ENCODE data around the gene SCRT2.

The SCRT2 gene

GRCh38 chr20:688809-689212 lies 13.2 kb upstream of the SCRT2 start:
- no peak for DNase-seq (ENCODE audit: low spot score in 2 of 2)
- no peak for ATAC-seq
- Mint-ChIP-seq H3K4me3 (no peak overlapping the region), H3K9me3 (no peaks in the 10 kb centered on the region), H3K27ac (no peak overlapping the region), H3K36me3 (no peaks in the 10 kb centered on the region), H3K4me1 (no peaks in the 10 kb centered on the region)

- no peak for ATAC-seq
- H3K36me3 Mint-ChIP-seq, result no peaks in the 10 kb centered on the region
- DNase-seq (ENCODE audit: low spot score in 2 of 2), result no peak
- no peaks in the 10 kb centered on the region for H3K9me3 Mint-ChIP-seq
- H3K4me3 Mint-ChIP-seq, result no peak overlapping the region
- H3K4me1 Mint-ChIP-seq, result no peaks in the 10 kb centered on the region
- no peak overlapping the region for H3K27ac Mint-ChIP-seq
These were observed 12.0 kb upstream of the SCRT2 start for GRCh38 chr20:687468-688203.

- no peak overlapping the region for H3K27ac Mint-ChIP-seq
- no peak overlapping the region for H3K4me3 Mint-ChIP-seq
- H3K4me1 Mint-ChIP-seq, result no peaks in the 10 kb centered on the region
- no peaks in the 10 kb centered on the region for H3K36me3 Mint-ChIP-seq
- H3K9me3 Mint-ChIP-seq, result no peaks in the 10 kb centered on the region
- no peak for DNase-seq (ENCODE audit: low spot score in 2 of 2)
- ATAC-seq, result no peak
These were observed 9.2 kb upstream of the SCRT2 start for GRCh38 chr20:684676-685319.

GRCh38 chr20:682123-682522 lies 6.5 kb upstream of the SCRT2 start:
- Mint-ChIP-seq H3K4me1 (no peaks in the 10 kb centered on the region), H3K36me3 (no peaks in the 10 kb centered on the region), H3K4me3 (no peak overlapping the region), H3K9me3 (no peaks in the 10 kb centered on the region), H3K27ac (no peak overlapping the region)
- DNase-seq (ENCODE audit: low spot score in 2 of 2) (no peak), ATAC-seq (no peak)

- Mint-ChIP-seq H3K4me3 (no peak overlapping the region), H3K4me1 (peaks cover 7% of the 10 kb centered on the region), H3K9me3 (no peaks in the 10 kb centered on the region), H3K27ac (no peak overlapping the region), H3K36me3 (peaks cover 6% of the 10 kb centered on the region)
- no peak for DNase-seq (ENCODE audit: low spot score in 2 of 2)
- no peak for ATAC-seq
These were observed 5.1 kb upstream of the SCRT2 start for GRCh38 chr20:680638-681187.

- H3K9me3 Mint-ChIP-seq, result no peaks in the 10 kb centered on the region
- no peak overlapping the region for H3K4me3 Mint-ChIP-seq
- H3K4me1 Mint-ChIP-seq, result peaks cover 8% of the 10 kb centered on the region
- no peak overlapping the region for H3K27ac Mint-ChIP-seq
- peaks cover 6% of the 10 kb centered on the region for H3K36me3 Mint-ChIP-seq
- ATAC-seq, result no peak
- no peak for DNase-seq (ENCODE audit: low spot score in 2 of 2)
These were observed 2.4 kb upstream of the SCRT2 start for GRCh38 chr20:677957-678356.

GRCh38 chr20:676967-677366 lies 1.4 kb upstream of the SCRT2 start:
- H3K36me3 Mint-ChIP-seq, result peaks cover 6% of the 10 kb centered on the region
- no peak overlapping the region for H3K4me3 Mint-ChIP-seq
- peaks cover 10% of the 10 kb centered on the region for H3K4me1 Mint-ChIP-seq
- H3K27ac Mint-ChIP-seq, result no peak overlapping the region
- DNase-seq (ENCODE audit: low spot score in 2 of 2) (no peak), ATAC-seq (no peak)
- no peaks in the 10 kb centered on the region for H3K9me3 Mint-ChIP-seq

- Mint-ChIP-seq H3K4me3 (no peak overlapping the region), H3K9me3 (no peaks in the 10 kb centered on the region), H3K27ac (no peak overlapping the region), H3K36me3 (peaks cover 6% of the 10 kb centered on the region), H3K4me1 (peaks cover 15% of the 10 kb centered on the region)
- ATAC-seq (no peak), DNase-seq (ENCODE audit: low spot score in 2 of 2) (no peak)
These were observed 824 bp upstream of the SCRT2 start for GRCh38 chr20:676315-676937.

- DNase-seq (ENCODE audit: low spot score in 2 of 2) (no peak), ATAC-seq (no peak)
- peaks cover 6% of the 10 kb centered on the region for H3K36me3 Mint-ChIP-seq
- no peak overlapping the region for H3K4me3 Mint-ChIP-seq
- H3K9me3 Mint-ChIP-seq, result no peaks in the 10 kb centered on the region
- H3K4me1 Mint-ChIP-seq, result peaks cover 17% of the 10 kb centered on the region
- no peak overlapping the region for H3K27ac Mint-ChIP-seq
These were observed 559 bp downstream of the SCRT2 start for GRCh38 chr20:675033-675452.

- Mint-ChIP-seq H3K27ac (no peak overlapping the region), H3K4me3 (no peak overlapping the region), H3K36me3 (peaks cover 6% of the 10 kb centered on the region), H3K4me1 (peaks cover 17% of the 10 kb centered on the region), H3K9me3 (no peaks in the 10 kb centered on the region)
- ATAC-seq (no peak), DNase-seq (ENCODE audit: low spot score in 2 of 2) (no peak)
These were observed 2.0 kb downstream of the SCRT2 start for GRCh38 chr20:673603-674001.

GRCh38 chr20:672963-673602 lies 2.5 kb downstream of the SCRT2 start:
- Mint-ChIP-seq H3K36me3 (peaks cover 6% of the 10 kb centered on the region), H3K27ac (no peak overlapping the region), H3K4me1 (peaks cover 17% of the 10 kb centered on the region), H3K9me3 (no peaks in the 10 kb centered on the region), H3K4me3 (no peak overlapping the region)
- DNase-seq (ENCODE audit: low spot score in 2 of 2) (no peak), ATAC-seq (no peak)

- Mint-ChIP-seq H3K4me3 (no peak overlapping the region), H3K36me3 (peaks cover 6% of the 10 kb centered on the region), H3K4me1 (peaks cover 17% of the 10 kb centered on the region), H3K9me3 (no peaks in the 10 kb centered on the region), H3K27ac (no peak overlapping the region)
- no peak for DNase-seq (ENCODE audit: low spot score in 2 of 2)
- ATAC-seq, result no peak
These were observed 4.2 kb downstream of the SCRT2 start for GRCh38 chr20:671252-672030.

GRCh38 chr20:669573-669972 lies 6.0 kb downstream of the SCRT2 start:
- H3K4me3 Mint-ChIP-seq, result no peak overlapping the region
- no peak for DNase-seq (ENCODE audit: low spot score in 2 of 2)
- no peaks in the 10 kb centered on the region for H3K9me3 Mint-ChIP-seq
- no peak overlapping the region for H3K27ac Mint-ChIP-seq
- H3K36me3 Mint-ChIP-seq, result no peaks in the 10 kb centered on the region
- H3K4me1 Mint-ChIP-seq, result peaks cover 13% of the 10 kb centered on the region
- ATAC-seq, result no peak

GRCh38 chr20:668638-669037 lies 7.0 kb downstream of the SCRT2 start:
- no peak overlapping the region for H3K27ac Mint-ChIP-seq
- no peak for DNase-seq (ENCODE audit: low spot score in 2 of 2)
- no peak overlapping the region for H3K4me3 Mint-ChIP-seq
- no peaks in the 10 kb centered on the region for H3K9me3 Mint-ChIP-seq
- H3K36me3 Mint-ChIP-seq, result no peaks in the 10 kb centered on the region
- peaks cover 13% of the 10 kb centered on the region for H3K4me1 Mint-ChIP-seq
- ATAC-seq, result no peak

GRCh38 chr20:668050-668449 lies 7.6 kb downstream of the SCRT2 start:
- Mint-ChIP-seq H3K9me3 (no peaks in the 10 kb centered on the region), H3K27ac (no peak overlapping the region), H3K36me3 (peaks cover 4% of the 10 kb centered on the region), H3K4me3 (no peak overlapping the region), H3K4me1 (peaks cover 16% of the 10 kb centered on the region)
- ATAC-seq (no peak), DNase-seq (ENCODE audit: low spot score in 2 of 2) (no peak)
